HG02973 (cell line): ENCODE results near the gene ITFG1.
"Not testable (repeated sequence)": the region's sequence is repeated elsewhere in the genome, so short reads cannot be mapped to it uniquely, and the experiment has no call there.

Experiments
- ATAC-seq: cut with Tn5 transposase; IDR thresholded peaks from one replicate; pipeline ENCODE4 v1.9.1; 2021; ENCODE audit warnings: moderate library complexity; ENCODE audit not compliant: unreplicated experiment

Gene ITFG1

GRCh38 chr16:47342055-47342454, 118.8 kb downstream of the ITFG1 start:
- no peak for ATAC-seq

GRCh38 chr16:47330562-47330961, 130.3 kb downstream of the ITFG1 start:
- not testable (repeated sequence) for ATAC-seq

- ATAC-seq = not testable (repeated sequence)
These were observed 136.6 kb downstream of the ITFG1 start for GRCh38 chr16:47324309-47324708.

GRCh38 chr16:47323241-47323640, 137.6 kb downstream of the ITFG1 start:
- ATAC-seq = no peak

- ATAC-seq = no peak
These were observed 140.1 kb downstream of the ITFG1 start for GRCh38 chr16:47320546-47321310.

DNA sequence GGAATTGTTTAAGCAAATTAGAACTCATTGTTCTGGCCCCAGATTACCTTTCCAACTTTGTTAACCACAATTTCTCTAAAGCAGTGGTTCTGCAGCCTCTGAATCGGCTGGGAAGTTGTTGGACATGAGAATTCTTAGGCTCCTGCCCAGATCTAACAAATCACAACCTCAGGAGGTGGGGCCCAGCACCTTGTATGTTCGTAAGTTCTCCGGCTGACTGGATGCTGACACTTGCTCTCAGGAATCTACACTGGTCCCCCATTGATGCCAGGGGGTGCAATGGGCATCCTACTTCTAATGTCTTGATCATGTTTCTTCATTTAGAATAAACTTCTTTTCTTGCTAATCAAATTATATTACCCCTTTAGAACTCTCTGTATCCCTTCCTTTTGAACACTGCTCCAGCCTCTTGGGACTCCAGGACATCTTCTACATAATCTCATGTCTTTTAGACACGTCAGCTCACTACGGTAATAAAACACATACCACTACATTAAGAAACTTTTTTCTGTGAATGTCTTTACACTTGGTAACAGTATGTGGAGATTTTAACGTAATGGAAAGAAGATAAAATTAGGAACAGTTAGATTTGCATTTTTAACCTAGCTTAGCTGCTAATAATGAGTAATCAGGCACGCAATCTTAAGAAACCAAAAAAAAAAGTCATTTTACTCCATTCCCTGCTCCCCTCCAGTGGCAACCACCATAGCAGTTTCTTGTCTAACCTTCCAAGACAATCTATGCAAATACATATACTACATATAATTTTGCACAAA, 143.2 kb downstream of the ITFG1 start:
- ATAC-seq = no peak

GRCh38 chr16:47316442-47317015, 144.3 kb downstream of the ITFG1 start:
- ATAC-seq = no peak

- no peak for ATAC-seq
These were observed 148.9 kb downstream of the ITFG1 start for GRCh38 chr16:47311738-47312505.

DNA sequence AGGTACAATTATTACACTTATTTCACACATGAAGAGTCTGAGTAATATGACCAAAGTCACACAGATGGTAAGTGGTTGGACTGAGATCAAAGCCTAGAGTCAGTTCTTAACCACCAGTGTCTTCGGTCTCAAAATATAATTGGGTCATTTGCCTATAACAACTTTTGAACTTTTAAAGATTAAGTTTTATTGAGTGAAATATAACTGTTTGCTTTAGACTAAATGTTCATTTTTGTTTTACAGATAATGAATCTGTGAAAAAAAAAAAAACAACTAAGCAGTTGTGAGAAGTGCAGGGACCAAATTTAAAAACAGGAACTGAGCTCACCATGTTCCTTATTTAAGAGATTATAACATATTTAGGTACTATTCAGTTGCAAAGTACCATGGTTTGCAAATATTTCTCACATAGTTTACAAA, 150.1 kb downstream of the ITFG1 start:
- peak; percentile 72 for ATAC-seq

DNA sequence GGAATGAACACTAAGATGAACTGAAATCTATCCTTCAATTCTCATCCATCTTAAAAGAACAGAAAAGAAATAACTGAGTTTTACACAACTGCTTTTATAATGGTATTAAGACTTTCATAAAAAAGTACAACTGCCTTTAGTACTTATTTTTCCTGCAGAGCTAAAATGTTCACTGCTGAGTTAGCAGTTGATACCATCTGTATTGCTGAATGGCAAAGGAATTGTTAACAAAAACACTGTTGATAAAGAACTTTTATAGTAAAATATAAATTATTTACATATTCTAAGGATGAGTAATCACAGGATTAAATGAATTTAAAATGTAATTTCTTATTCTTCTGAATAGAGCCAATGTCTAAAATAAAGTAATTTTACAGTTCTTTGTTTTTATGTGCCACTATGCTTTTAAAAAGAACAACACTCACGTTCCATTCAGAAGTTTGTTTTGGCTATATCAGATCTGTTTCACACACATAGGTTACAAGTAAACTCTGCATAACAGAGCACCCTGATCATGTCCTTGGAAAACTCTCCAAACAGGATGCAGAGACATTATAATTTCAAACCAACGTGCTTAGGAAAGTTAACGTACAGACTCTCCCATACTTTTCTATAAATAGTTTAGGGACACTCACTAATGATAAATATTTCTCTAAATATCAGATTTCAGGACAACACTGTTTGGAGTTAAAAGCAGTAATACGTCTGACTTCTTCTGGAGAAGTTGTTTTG, 151.1 kb downstream of the ITFG1 start:
- no peak for ATAC-seq

- no peak for ATAC-seq
These were observed 152.3 kb downstream of the ITFG1 start for GRCh38 chr16:47308601-47309000.

DNA sequence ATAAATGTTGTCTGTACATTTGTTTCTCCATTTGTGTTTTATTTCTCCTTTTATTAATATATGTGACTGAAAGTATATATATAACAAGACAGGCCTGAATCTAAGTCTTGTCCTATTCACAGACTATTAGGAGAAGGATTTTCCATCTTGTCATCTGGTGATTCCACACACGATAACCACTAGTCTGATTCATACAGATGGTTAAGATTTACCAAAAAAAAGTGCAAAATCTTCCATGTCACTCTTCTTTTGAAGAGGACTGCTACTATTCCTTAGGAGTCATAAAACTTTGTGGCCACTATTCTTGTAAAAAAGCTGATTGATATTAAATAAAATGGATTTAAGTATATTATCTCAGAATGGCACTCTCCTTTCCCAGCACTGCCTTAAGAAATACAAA, 156.3 kb downstream of the ITFG1 start:
- ATAC-seq = no peak

DNA sequence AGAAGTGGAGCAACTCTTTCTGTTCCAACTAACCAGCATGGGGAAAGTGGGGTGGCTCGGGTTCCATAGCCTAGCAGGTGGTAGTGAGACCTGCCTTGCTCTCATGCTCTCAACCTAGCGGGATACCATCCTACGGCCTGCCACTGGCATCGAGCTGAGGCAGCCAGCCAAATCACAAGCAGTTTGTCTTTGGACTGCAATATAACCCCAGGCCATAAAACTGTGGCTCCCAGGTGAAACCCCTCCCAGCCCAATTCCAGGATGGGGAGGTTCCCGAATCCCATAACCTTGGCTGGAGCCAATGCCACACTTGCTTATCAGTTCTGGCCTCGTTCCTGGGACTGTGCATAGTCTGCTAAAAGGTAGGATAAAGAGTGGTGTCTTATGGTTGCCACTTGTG, 161.3 kb downstream of the ITFG1 start:
- ATAC-seq = no peak

GRCh38 chr16:47284999-47285398, 175.9 kb downstream of the ITFG1 start:
- no peak for ATAC-seq

- ATAC-seq = no peak
These were observed 182.4 kb downstream of the ITFG1 start for GRCh38 chr16:47278306-47278970.

- no peak for ATAC-seq
These were observed 184.3 kb downstream of the ITFG1 start for GRCh38 chr16:47276522-47276921.

- ATAC-seq = no peak
These were observed 197.9 kb downstream of the ITFG1 start for GRCh38 chr16:47262938-47263337.

- no peak for ATAC-seq
These were observed 200.4 kb downstream of the ITFG1 start for GRCh38 chr16:47260503-47260902.

DNA sequence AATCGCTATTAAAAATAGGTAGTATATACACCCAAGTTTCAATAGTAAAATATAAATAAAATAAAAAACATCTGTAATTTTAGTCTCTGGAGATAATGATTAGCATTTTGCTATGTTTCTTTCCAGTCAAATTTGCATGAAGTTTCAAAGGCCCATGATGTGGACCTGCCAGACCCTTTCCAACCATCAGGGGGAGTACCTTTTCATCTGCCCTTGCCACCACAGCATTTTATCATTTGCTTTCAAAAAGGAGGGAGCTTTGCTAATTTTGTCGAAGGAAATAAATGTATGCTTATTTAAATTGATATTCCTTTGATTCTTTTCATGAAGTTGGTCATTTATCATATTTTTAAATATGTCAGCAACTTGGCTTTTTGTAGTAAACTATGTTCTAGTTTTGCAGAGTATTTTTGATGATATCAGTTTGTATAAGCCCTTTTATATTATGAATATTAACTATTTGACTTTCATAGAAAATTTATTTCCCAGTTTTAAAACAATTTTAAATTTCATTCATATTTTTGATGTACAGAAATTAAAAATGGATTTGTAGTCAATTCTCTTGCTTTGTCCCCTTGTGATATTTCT, 201.9 kb downstream of the ITFG1 start:
- no peak for ATAC-seq

DNA sequence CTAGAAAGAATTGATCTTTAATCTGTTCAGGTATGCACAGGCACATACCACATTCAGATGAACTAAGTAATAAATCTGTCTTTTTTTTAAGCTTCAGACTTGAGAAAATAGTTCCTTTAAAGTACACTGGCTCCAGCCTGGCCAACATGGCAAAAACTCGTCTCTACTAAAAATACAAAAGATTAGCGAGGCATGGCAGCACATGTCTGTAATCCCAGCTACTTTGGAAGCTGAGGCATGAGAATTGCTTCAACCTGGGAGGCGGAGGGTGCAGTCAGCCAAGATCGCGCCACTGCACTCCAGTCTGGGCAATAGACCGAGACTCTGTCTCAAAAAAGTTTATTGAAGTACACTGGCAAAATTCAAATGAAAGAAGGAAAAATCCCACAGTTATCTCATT, 206.1 kb downstream of the ITFG1 start:
- ATAC-seq = no peak
